HG02938 (cell line): ENCODE measurements around the gene TUBG2.
A peak's percentile ranks its signal among the peaks of the same experiment; 100 is the strongest.

ENCODE experiments used
- ATAC-seq: cut with Tn5 transposase; IDR thresholded peaks from one replicate; pipeline ENCODE4 v1.9.1; 2021; ENCODE audit warnings: mild to moderate bottlenecking, moderate library complexity; ENCODE audit not compliant: unreplicated experiment

The TUBG2 gene

GRCh38 chr17:42676424-42677011, 17.4 kb downstream of the TUBG2 start, which contains the start of gene PLEKHH3:
Gene PLEKHH3 (minus strand): TSS chr17:42676994. CDS start chr17:42676563, 431 bp downstream.
- ATAC-seq, result no peak

- peak; percentile 66 for ATAC-seq
These were observed 18.2 kb downstream of the TUBG2 start for GRCh38 chr17:42677012-42677857.

GRCh38 chr17:42677921-42678781, 19.1 kb downstream of the TUBG2 start:
- no peak for ATAC-seq

GRCh38 chr17:42678951-42679491, 19.9 kb downstream of the TUBG2 start:
- no peak for ATAC-seq

GRCh38 chr17:42679492-42680330, 20.6 kb downstream of the TUBG2 start:
- ATAC-seq, result no peak

- no peak for ATAC-seq
These were observed 21.3 kb downstream of the TUBG2 start for GRCh38 chr17:42680331-42680808.

- ATAC-seq, result no peak
These were observed 23.1 kb downstream of the TUBG2 start, which contains the start of gene CNTNAP1 for GRCh38 chr17:42681976-42682721. Gene CNTNAP1 (plus strand): TSS chr17:42682531. CDS start chr17:42682830, 299 bp downstream.

GRCh38 chr17:42682722-42683403, 23.8 kb downstream of the TUBG2 start:
- ATAC-seq, result no peak

- ATAC-seq, result no peak
These were observed 24.4 kb downstream of the TUBG2 start for GRCh38 chr17:42683407-42684034.

- no peak for ATAC-seq
These were observed 26.0 kb downstream of the TUBG2 start for GRCh38 chr17:42684929-42685556.

GRCh38 chr17:42685831-42686230, 26.7 kb downstream of the TUBG2 start:
- no peak for ATAC-seq

- no peak for ATAC-seq
These were observed 27.5 kb downstream of the TUBG2 start for GRCh38 chr17:42686520-42687128.

GRCh38 chr17:42687707-42688320, 28.7 kb downstream of the TUBG2 start:
- no peak for ATAC-seq

- no peak for ATAC-seq
These were observed 31.5 kb downstream of the TUBG2 start for GRCh38 chr17:42690596-42690995.

GRCh38 chr17:42691021-42691545, 32.0 kb downstream of the TUBG2 start:
- ATAC-seq, result no peak

GRCh38 chr17:42692489-42692888, 33.4 kb downstream of the TUBG2 start:
- ATAC-seq, result no peak

- no peak for ATAC-seq
These were observed 35.4 kb downstream of the TUBG2 start for GRCh38 chr17:42694524-42694923.
